Astrocyte (in vitro differentiated cells and primary cell): ENCODE results near the gene OTUB2.

Experiments
- EZH2 ChIP-seq: IDR thresholded peaks from 2 replicates; pipeline ENCODE4 v1.6.1; 2012; ENCODE audit warnings: mild to moderate bottlenecking, low read length, inconsistent platforms; ENCODE audit not compliant: insufficient read depth
- TF ChIP-seq, protein P1 (sequence below): IDR thresholded peaks from 2 replicates; pipeline ENCODE4 v1.5.1; 2011; ENCODE audit warnings: low read depth, mild to moderate bottlenecking, inconsistent platforms, low read length, moderate library complexity; ENCODE audit not compliant: insufficient read depth

DNA sequence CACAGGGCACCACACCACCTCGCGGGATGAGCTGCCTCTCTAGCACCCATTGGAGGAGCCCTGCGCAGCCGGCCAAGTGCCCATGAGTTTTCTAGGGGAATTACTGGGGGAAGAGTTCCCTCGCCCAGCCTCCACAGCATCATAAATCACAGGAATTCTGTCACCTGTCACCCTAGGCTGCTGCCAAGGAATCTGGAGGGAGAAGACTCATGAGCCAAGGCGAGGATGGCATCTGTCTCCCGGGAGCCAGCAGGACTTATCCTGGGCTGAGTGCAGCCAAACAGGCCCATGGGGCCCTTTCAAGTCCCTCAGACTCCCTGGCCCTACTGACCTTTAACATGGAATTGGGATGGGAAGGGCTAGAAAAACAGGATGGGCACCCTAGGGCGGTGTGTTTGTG is 7.8 kb upstream of the OTUB2 start:
- TF ChIP-seq, protein P1, sequence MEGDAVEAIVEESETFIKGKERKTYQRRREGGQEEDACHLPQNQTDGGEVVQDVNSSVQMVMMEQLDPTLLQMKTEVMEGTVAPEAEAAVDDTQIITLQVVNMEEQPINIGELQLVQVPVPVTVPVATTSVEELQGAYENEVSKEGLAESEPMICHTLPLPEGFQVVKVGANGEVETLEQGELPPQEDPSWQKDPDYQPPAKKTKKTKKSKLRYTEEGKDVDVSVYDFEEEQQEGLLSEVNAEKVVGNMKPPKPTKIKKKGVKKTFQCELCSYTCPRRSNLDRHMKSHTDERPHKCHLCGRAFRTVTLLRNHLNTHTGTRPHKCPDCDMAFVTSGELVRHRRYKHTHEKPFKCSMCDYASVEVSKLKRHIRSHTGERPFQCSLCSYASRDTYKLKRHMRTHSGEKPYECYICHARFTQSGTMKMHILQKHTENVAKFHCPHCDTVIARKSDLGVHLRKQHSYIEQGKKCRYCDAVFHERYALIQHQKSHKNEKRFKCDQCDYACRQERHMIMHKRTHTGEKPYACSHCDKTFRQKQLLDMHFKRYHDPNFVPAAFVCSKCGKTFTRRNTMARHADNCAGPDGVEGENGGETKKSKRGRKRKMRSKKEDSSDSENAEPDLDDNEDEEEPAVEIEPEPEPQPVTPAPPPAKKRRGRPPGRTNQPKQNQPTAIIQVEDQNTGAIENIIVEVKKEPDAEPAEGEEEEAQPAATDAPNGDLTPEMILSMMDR: no peak
- no peak for TF ChIP-seq EZH2
